ENCODE data around the gene TNS2. TPM values are rescaled to one million over a fixed set of nuclear protein-coding genes. Genes with fewer than 3 reads are reported as not detected.
A peak's percentile ranks its signal among the peaks of the same experiment; 100 is the strongest.

TNS2 gene
- total and polyA plus RNA-seq, 9 of the 15 experiments (the other 6 are each of a cell fraction or from before 2014, with no cell fraction given): 0.28 to 3.1 (median 1.2) TPM; not detected in 1

- no peak for TF ChIP-seq RERE (CRISPR knock-in tag; IDR thresholded peaks at IDR 0.05; ENCODE audit: borderline replicate concordance)
- TF ChIP-seq NEUROD1 (IDR thresholded peaks at IDR 0.05; ENCODE audit: borderline replicate concordance, low read depth, low read length, partially characterized antibody): no peak
- no peak for TF ChIP-seq ASH1L (IDR thresholded peaks at IDR 0.05; ENCODE audit: borderline replicate concordance, low read depth, partially characterized antibody)
- no peak for TF ChIP-seq TEAD4 (IDR thresholded peaks at IDR 0.05; ENCODE audit: low read length)
- no peak for TF ChIP-seq TEAD4 (CRISPR knock-in tag; IDR thresholded peaks at IDR 0.05; ENCODE audit: borderline replicate concordance)
- no peak for TF ChIP-seq ZNF57 (CRISPR knock-in tag; IDR thresholded peaks at IDR 0.05)
- no peak for TF ChIP-seq DIDO1 (tag; IDR thresholded peaks at IDR 0.05; ENCODE audit: low read depth)
- TF ChIP-seq MTF1 (CRISPR knock-in tag; IDR thresholded peaks at IDR 0.05; ENCODE audit: borderline replicate concordance): no peak
- 0 out of 2 replicates have a peak, but pooled peaks have one; percentile 25 for TF ChIP-seq KLF13 (tag; IDR thresholded peaks at IDR 0.05; ENCODE audit: borderline replicate concordance, low read depth)
- no peak for TF ChIP-seq CREB5 (CRISPR knock-in tag; IDR thresholded peaks at IDR 0.05)
- no peak for TF ChIP-seq FOXP4 (CRISPR knock-in tag; IDR thresholded peaks at IDR 0.05; ENCODE audit: borderline replicate concordance)
- no peak for TF ChIP-seq HDAC8 (tag; IDR thresholded peaks at IDR 0.05)
- TF ChIP-seq GTF2B (IDR thresholded peaks at IDR 0.05; ENCODE audit: extremely low read depth, insufficient read length): no peak
- TF ChIP-seq TEAD2 (tag; IDR thresholded peaks at IDR 0.05): no peak
- TF ChIP-seq IRF1 (CRISPR knock-in tag; IDR thresholded peaks at IDR 0.05; ENCODE audit: borderline replicate concordance): no peak
These were observed 4.4 kb downstream of the TNS2 start (continued) for GRCh38 chr12:53054112-53054878.
